IMR-90 (cell line): ENCODE results near the gene TBC1D24. TPM values are rescaled to one million over a fixed set of nuclear protein-coding genes. Genes with fewer than 3 reads are reported as not detected.
"Not testable (repeated sequence)": the region's sequence is repeated elsewhere in the genome, so short reads cannot be mapped to it uniquely, and the experiment has no call there.

ENCODE experiments used
- ATAC-seq: fragments of 200-7000 bp; cut with Tn5 transposase; 2 replicates; pipeline ENCODE4 v1.9.1; 2020; ENCODE audit warnings: low read depth, mild to moderate bottlenecking, moderate library complexity
- BruUV-seq: library from RNA; stranded (reverse); fragments of 400-500 nt; replicated peaks from 2 replicates; lab custom pipeline; 2021; lab: Mats Ljungman, UMichigan
- CTCF ChIA-PET: fragments of 300-600 bp; formaldehyde crosslinking; extraction: SDS; loops from one replicate; lab custom pipeline; 2021; ENCODE audit warnings: antibody characterized with exemption; lab: Yijun Ruan, JAX
- POLR2A ChIA-PET: fragments of 300-600 bp; sonication (Branson Sonifier 250); formaldehyde crosslinking; loops from one replicate; lab custom pipeline; 2022; ENCODE audit warnings: antibody characterized with exemption; ENCODE audit not compliant: unreplicated experiment; lab: Charles Lee
- DNase-seq: peaks from one replicate; pipeline ENCODE4 v3.0.0; 2013
- H2AFZ ChIP-seq: replicated peaks from 2 replicates; pipeline ENCODE3; 2013; ENCODE audit warnings: low read length, mild to moderate bottlenecking; ENCODE audit not compliant: poor library complexity
- H2AK5ac ChIP-seq: 2 replicates; pipeline ENCODE4 v1.6.1; 2013; ENCODE audit warnings: low read depth, low read length, inconsistent platforms
- H2AK9ac ChIP-seq: replicated peaks from 2 replicates; pipeline ENCODE3; 2013; ENCODE audit warnings: mild to moderate bottlenecking, low read depth, low read length, moderate library complexity; ENCODE audit not compliant: poor library complexity
- H2BK120ac ChIP-seq: 2 replicates; pipeline ENCODE4 v1.6.1; 2013; ENCODE audit warnings: low read depth, low read length, inconsistent platforms
- H2BK15ac ChIP-seq: 3 replicates; pipeline ENCODE4 v1.6.1; 2013; ENCODE audit warnings: low read depth, low read length, inconsistent platforms
- H2BK20ac ChIP-seq: 2 replicates; pipeline ENCODE4 v1.6.1; 2013; ENCODE audit warnings: low read depth, mild to moderate bottlenecking, inconsistent platforms, low read length, moderate library complexity
- H2BK5ac ChIP-seq: 2 replicates; pipeline ENCODE4 v1.6.1; 2013; ENCODE audit warnings: mild to moderate bottlenecking, low read depth, low read length, inconsistent platforms; ENCODE audit not compliant: poor library complexity, severe bottlenecking
- H3K14ac ChIP-seq: replicated peaks from 2 replicates; pipeline ENCODE4 v1.6.1; 2013; ENCODE audit warnings: low read depth, low read length, inconsistent platforms
- H3K18ac ChIP-seq: 2 replicates; pipeline ENCODE4 v1.6.1; 2013; ENCODE audit warnings: low read depth, low read length, control low read depth
- H3K23ac ChIP-seq: 2 replicates; pipeline ENCODE4 v1.6.1; 2013; ENCODE audit warnings: low read depth, low read length, inconsistent platforms
- H3K27ac ChIP-seq: 2 replicates; pipeline ENCODE4 v1.5.1; 2013; ENCODE audit warnings: mild to moderate bottlenecking, control low read depth, low read length; ENCODE audit not compliant: insufficient read depth
- H3K27me3 ChIP-seq: 2 replicates; pipeline ENCODE4 v1.6.1; 2013; ENCODE audit warnings: low read length; ENCODE audit not compliant: control insufficient read depth, insufficient read depth
- H3K36me3 ChIP-seq: 2 replicates; pipeline ENCODE4 v1.6.1; 2013; ENCODE audit warnings: low read length, mixed read lengths; ENCODE audit not compliant: control insufficient read depth, insufficient read depth
- H3K4ac ChIP-seq: 2 replicates; pipeline ENCODE4 v1.6.1; 2013; ENCODE audit warnings: low read depth, low read length, inconsistent platforms
- H3K4me1 ChIP-seq: 2 replicates; pipeline ENCODE4 v1.6.1; 2013; ENCODE audit warnings: low read length, mixed read lengths; ENCODE audit not compliant: control insufficient read depth, insufficient read depth
- H3K4me2 ChIP-seq: 2 replicates; pipeline ENCODE4 v1.6.1; 2013; ENCODE audit warnings: low read depth, mild to moderate bottlenecking, control low read depth, low read length, moderate library complexity
- H3K4me3 ChIP-seq: 2 replicates; pipeline ENCODE4 v1.5.1; 2013; ENCODE audit warnings: low read depth, mild to moderate bottlenecking, control low read depth, low read length, moderate library complexity; ENCODE audit not compliant: insufficient read depth
- H3K56ac ChIP-seq: 2 replicates; pipeline ENCODE4 v1.6.1; 2013; ENCODE audit warnings: low read length, inconsistent platforms; ENCODE audit not compliant: insufficient read depth; ENCODE audit errors: extremely low read depth
- H3K79me1 ChIP-seq, 2 experiments: 2 replicates each; pipeline ENCODE4 v1.6.1; 2013; ENCODE audit warnings: low read length in 2 of 2, inconsistent platforms in 1 of 2, low read depth in 1 of 2
- H3K9ac ChIP-seq: 2 replicates; pipeline ENCODE4 v1.6.1; 2013; ENCODE audit warnings: low read depth, low read length, control low read depth
- H3K9me1 ChIP-seq: 2 replicates; pipeline ENCODE4 v1.6.1; 2013; ENCODE audit warnings: low read length, inconsistent platforms; ENCODE audit not compliant: insufficient read depth
- H3K9me3 ChIP-seq: 2 replicates; pipeline ENCODE4 v1.6.1; 2013; ENCODE audit warnings: low read length; ENCODE audit not compliant: control insufficient read depth, insufficient read depth
- H4K20me1 ChIP-seq: 2 replicates; pipeline ENCODE4 v1.6.1; 2013; ENCODE audit warnings: low read length, inconsistent platforms; ENCODE audit not compliant: insufficient read depth
- H4K5ac ChIP-seq: 2 replicates; pipeline ENCODE4 v1.6.1; 2013; ENCODE audit warnings: mild to moderate bottlenecking, low read depth, low read length, control low read depth
- H4K8ac ChIP-seq, 2 experiments: 2 replicates each; pipeline ENCODE4 v1.6.1; 2013; ENCODE audit warnings: low read depth in 2 of 2, low read length in 2 of 2, control low read depth in 1 of 2, inconsistent platforms in 1 of 2
- H4K91ac ChIP-seq: 2 replicates; pipeline ENCODE4 v1.6.1; 2013; ENCODE audit warnings: low read depth, low read length, inconsistent platforms; ENCODE audit not compliant: insufficient read depth
- WGBS, 2 experiments: methylation state at CpG; one replicate each; pipeline versions ENCODE4 v1.1.5 to v1.1.7; 2013; ENCODE audit warnings: missing lambda C conversion rate in 2 of 2; ENCODE audit not compliant: insufficient read length in 1 of 2; ENCODE audit errors: extremely low coverage in 2 of 2; 5-methylcytosine and 5-hydroxymethylcytosine counted together
- dilution Hi-C: fragments of 300-500 bp; cut with HindIII; formaldehyde crosslinking; loops from one replicate; pipeline ENCODE4 v1.14.3; 2018; ENCODE audit warnings: low sequenced_read_pairs; ENCODE audit not compliant: unreplicated experiment
- in situ Hi-C: fragments of 300-500 bp; cut with MboI; formaldehyde crosslinking; loops from 3 replicates; pipeline ENCODE4 v1.14.3; 2019; ENCODE audit warnings: low sequenced_read_pairs, inconsistent platforms, mixed read lengths
- intact Hi-C: fragments of 100-400 bp; cut with micrococcal nuclease; formaldehyde crosslinking; loops from 2 replicates; pipeline ENCODE4 v1.10.0; 2022
- polyA plus RNA-seq, 3 experiments: library from polyadenylated mRNA; depleted of rRNA; stranded (reverse); fragments of >200 nt; gene quantifications; 2 replicates each; pipeline ENCODE4 v1.2.3, GENCODE V29; 2012; ENCODE audit warnings: low replicate concordance in 1 of 3
- total RNA-seq: library from RNA; depleted of rRNA; stranded (reverse); fragments of >200 nt; gene quantifications from 2 replicates; pipeline ENCODE4 v1.2.3, GENCODE V29; 2012

TBC1D24 gene
- total and polyA plus RNA-seq, 2 of the 4 experiments (the other 2 are of a cell fraction) = 7.5 to 13.4 TPM

- H4K8ac ChIP-seq, ATAC-seq, POLR2A ChIA-PET, H3K9me3 ChIP-seq, H2BK15ac ChIP-seq, intact Hi-C loops, H2BK20ac ChIP-seq, H3K18ac ChIP-seq, H2BK5ac ChIP-seq, H3K23ac ChIP-seq, H4K20me1 ChIP-seq, in situ Hi-C loops, BruUV-seq, H3K9ac ChIP-seq, H3K56ac ChIP-seq, dilution Hi-C loops, H4K91ac ChIP-seq, H3K36me3 ChIP-seq, CTCF ChIA-PET, H3K27me3 ChIP-seq, H3K4me2 ChIP-seq, H3K9me1 ChIP-seq, H3K14ac ChIP-seq, H4K5ac ChIP-seq, H3K4me3 ChIP-seq, H2BK120ac ChIP-seq, H3K4ac ChIP-seq, H2AFZ ChIP-seq, H2AK9ac ChIP-seq, H2AK5ac ChIP-seq, H3K27ac ChIP-seq, DNase-seq, H3K4me1 ChIP-seq: not testable (repeated sequence)
- no CpG with 5 or more reads among the region's 14 CpGs for WGBS, 2 experiments
- H3K79me1 ChIP-seq = peaks cover 0 to 20% of the 10 kb centered on the region in 2 experiments; a peak in 2 of 4 replicates
Measured at GRCh38 chr16:2550283-2550878, 75.5 kb downstream of the TBC1D24 start.
